Panc1 (cell line): ENCODE measurements around the gene CCDC12.

Experiments
- CTCF ChIP-seq: fragments of 450-650 bp; IDR thresholded peaks from 2 replicates; pipeline ENCODE4 v1.5.1; 2017; ENCODE audit warnings: mild to moderate bottlenecking
- REST ChIP-seq, 2 experiments: IDR thresholded peaks; 2 replicates each; pipeline ENCODE4 v1.6.1; 2011 to 2012; ENCODE audit warnings: low read depth in 2 of 2, control low read depth in 1 of 2, low read length in 1 of 2, mild to moderate bottlenecking in 1 of 2, moderate library complexity in 1 of 2; ENCODE audit not compliant: insufficient read depth in 1 of 2
- TCF7L2 ChIP-seq: IDR thresholded peaks from 2 replicates; pipeline ENCODE4 v1.6.1; 2011; ENCODE audit warnings: mild to moderate bottlenecking, low read depth, low read length, inconsistent platforms

DNA sequence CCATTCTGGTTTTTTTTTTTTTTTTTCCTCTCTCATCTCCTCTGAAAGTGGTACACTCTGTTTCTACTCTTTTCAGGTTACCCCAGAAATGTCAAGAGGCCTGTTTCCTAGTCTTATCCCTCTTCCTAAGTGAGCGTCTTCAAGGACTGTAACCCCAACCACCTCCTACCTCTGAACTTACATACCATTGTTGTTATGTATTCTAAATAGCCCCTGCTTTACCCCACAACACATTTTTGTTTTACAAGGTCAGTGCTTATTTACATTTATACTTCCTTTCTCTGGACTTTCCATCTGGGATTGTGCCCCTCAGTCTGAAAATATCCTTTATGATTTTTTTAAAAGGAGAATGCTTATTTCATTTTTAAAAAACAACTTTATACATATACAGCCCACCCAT, 60.3 kb downstream of the CCDC12 start:
- TF ChIP-seq CTCF (no peak), TCF7L2 (no peak), REST (IDR thresholded peaks at IDR 0.05; ENCODE audit: insufficient read depth in 1 of 2, low read depth in 2 of 2, low read length in 1 of 2) (no peak)
